K562 (cell line): ENCODE results near the gene FHL5. TPM values are rescaled to one million over a fixed set of nuclear protein-coding genes. Genes with fewer than 3 reads are reported as not detected.

Source experiments
- ATAC-seq: fragments of 200-7000 bp; cut with Tn5 transposase; 3 replicates; pipeline ENCODE4 v1.9.1; 2020; ENCODE audit warnings: moderate library complexity
- BruUV-seq: library from RNA; stranded (reverse); fragments of 400-500 nt; replicated peaks from 2 replicates; lab custom pipeline; 2021; lab: Mats Ljungman, UMichigan
- CTCF ChIA-PET: fragments of 300-600 bp; formaldehyde crosslinking; extraction: SDS; loops from one replicate; lab custom pipeline; 2021; ENCODE audit warnings: low intra/inter-chr PET ratio; lab: Yijun Ruan, JAX
- POLR2A ChIA-PET: fragments of 300-600, 350-650 bp; sonication (Branson Sonifier 250); formaldehyde crosslinking; extraction: SDS; loops from one replicate; lab custom pipeline; 2021; ENCODE audit warnings: antibody characterized with exemption, inconsistent platforms; lab: Yijun Ruan, JAX
- DNase-seq, 4 experiments: peaks; one replicate each; pipeline versions ENCODE4 v3.0.0 to v3.0.0-alpha.2; 2011 to 2018; ENCODE audit warnings: low spot score in 3 of 4, mixed read lengths in 3 of 4; ENCODE audit errors: extremely low read depth in 1 of 4
- FAIRE-seq: peaks from 2 replicates; lab custom pipeline; 2011; peaks lifted over from hg19 to GRCh38; lab: Jason Lieb, UNC
- H2AFZ ChIP-seq: 2 replicates; pipeline ENCODE4 v1.6.0; 2011; ENCODE audit warnings: low read depth, low read length, control low read depth, inconsistent platforms
- H3K27ac ChIP-seq: fragments of 200-600 bp; 3 replicates; pipeline ENCODE4 v1.8.0; 2011; ENCODE audit warnings: low read depth, mild to moderate bottlenecking, control low read depth, inconsistent platforms, low read length, moderate library complexity, mixed read lengths; ENCODE audit errors: extremely low read depth
- H3K27me3 ChIP-seq, 2 experiments: fragments of 300-600 bp in 1 of 2; 2 replicates in 1 of 2; 3 replicates in 1 of 2; pipeline versions ENCODE4 v1.6.0 to v1.8.0; 2011; ENCODE audit warnings: inconsistent platforms in 2 of 2, low read length in 2 of 2, mild to moderate bottlenecking in 1 of 2, mixed read lengths in 1 of 2, moderate library complexity in 1 of 2; ENCODE audit not compliant: control insufficient read depth in 2 of 2, insufficient read depth in 2 of 2
- H3K36me3 ChIP-seq: fragments of 300-600 bp; 3 replicates; pipeline ENCODE4 v1.8.0; 2011; ENCODE audit warnings: mild to moderate bottlenecking, low read length, inconsistent platforms; ENCODE audit not compliant: control insufficient read depth, insufficient read depth
- H3K4me1 ChIP-seq, 2 experiments: fragments of 200-600 bp in 1 of 2; replicated peaks in 1 of 2; 2 replicates in 1 of 2; 3 replicates in 1 of 2; pipeline versions ENCODE4 v1.5.1 to v1.8.0; 2011; ENCODE audit warnings: inconsistent platforms in 2 of 2, low read length in 2 of 2, mild to moderate bottlenecking in 1 of 2, mixed read lengths in 1 of 2, moderate library complexity in 1 of 2; ENCODE audit not compliant: control insufficient read depth in 2 of 2, insufficient read depth in 2 of 2
- H3K4me2 ChIP-seq: 2 replicates; pipeline ENCODE4 v1.6.1; 2011; ENCODE audit warnings: low read length, control low read depth, inconsistent platforms, mixed read lengths; ENCODE audit not compliant: insufficient read depth
- H3K4me3 ChIP-seq: fragments of 200-600 bp; sonication (generic), shearing (Covaris generic); 2 replicates; pipeline ENCODE4 v1.5.1; 2016; ENCODE audit warnings: control low read depth, inconsistent platforms
- H3K79me2 ChIP-seq: fragments of 200-600 bp; 3 replicates; pipeline ENCODE4 v1.8.0; 2011; ENCODE audit warnings: low read length, inconsistent platforms; ENCODE audit not compliant: control insufficient read depth, insufficient read depth
- H3K9ac ChIP-seq, 2 experiments: 2 replicates each; pipeline versions ENCODE4 v1.6.0 to v1.6.1; 2011; ENCODE audit warnings: low read depth in 2 of 2, low read length in 2 of 2, control low read depth in 1 of 2, inconsistent platforms in 1 of 2, mild to moderate bottlenecking in 1 of 2, mixed read lengths in 1 of 2; ENCODE audit not compliant: insufficient read depth in 1 of 2
- H3K9me1 ChIP-seq: one replicate; pipeline ENCODE4 v1.6.0; 2011; ENCODE audit warnings: inconsistent platforms, mild to moderate bottlenecking, low read length, moderate library complexity; ENCODE audit not compliant: control insufficient read depth, insufficient read depth
- H3K9me3 ChIP-seq: replicated peaks from 2 replicates; pipeline ENCODE4 v1.5.1; 2011; ENCODE audit warnings: low read depth, low read length, inconsistent platforms; ENCODE audit not compliant: control insufficient read depth, insufficient read depth
- H4K20me1 ChIP-seq: replicated peaks from 2 replicates; pipeline ENCODE4 v1.6.1; 2011; ENCODE audit warnings: low read length, inconsistent platforms, mixed read lengths; ENCODE audit not compliant: control insufficient read depth, insufficient read depth
- ATF2 ChIP-seq: sonication (generic); formaldehyde crosslinking; IDR thresholded peaks from 2 replicates; pipeline ENCODE4 v1.8.1; 2022; ENCODE audit warnings: missing genetic modification reagents
- DEAF1 ChIP-seq: fragments of 450-650 bp; formaldehyde crosslinking; IDR thresholded peaks from 2 replicates; pipeline ENCODE4 v1.4.0; 2020; ENCODE audit warnings: mild to moderate bottlenecking, moderate library complexity
- SMC3 ChIP-seq: conservative IDR thresholded peaks from 2 replicates; pipeline ENCODE4 v1.6.1; 2011; ENCODE audit warnings: low read depth, low read length, improper control_type of control experiment; ENCODE audit not compliant: insufficient read depth
- ZNF699 ChIP-seq: fragments of 250-450 bp; sonication (Bioruptor Pico); IDR thresholded peaks from 2 replicates; pipeline ENCODE4 v1.8.0; 2021; ENCODE audit warnings: mild to moderate bottlenecking, moderate library complexity; ENCODE audit not compliant: insufficient replicate concordance
- WGBS: fragments of 100-300 bp; shearing (Covaris generic); methylation state at CpG from one replicate; pipeline ENCODE4 v1.1.6; 2016; ENCODE audit warnings: low coverage, mixed read lengths; ENCODE audit not compliant: insufficient coverage; ENCODE audit errors: missing lambda C conversion rate; 5-methylcytosine and 5-hydroxymethylcytosine counted together
- in situ Hi-C: fragments of 300-500 bp; cut with MboI; formaldehyde crosslinking; loops from 4 replicates; pipeline ENCODE4 v1.15.0; 2018; ENCODE audit warnings: inconsistent platforms, mixed read lengths
- intact Hi-C: fragments of 100-400 bp; cut with micrococcal nuclease; formaldehyde crosslinking; loops from 2 replicates; pipeline ENCODE4 v1.14.2; 2022
- polyA plus RNA-seq, 8 experiments: library from polyadenylated mRNA; depleted of rRNA in 4 of 8; stranded (reverse) in 5 of 8; unstranded in 3 of 8; fragments of >200 nt; fragmentation: Nextera tagmentation in 2 of 8; fragmentation: Illumina TruSeq in 1 of 8; extraction: Ambion mirVana in 2 of 8; extraction: Trizol in 1 of 8; gene quantifications; 2 replicates each; pipeline versions ENCODE4 v1.2.1 to v1.2.3, GENCODE V29; 2011 to 2014; ENCODE audit warnings: inconsistent platforms in 1 of 8, missing spikeins in 1 of 8
- total RNA-seq, 7 experiments: library from RNA; depleted of rRNA in 6 of 7; stranded (reverse); fragments of >200 nt in 6 of 7; fragmentation: Illumina TruSeq in 2 of 7; extraction: Trizol in 2 of 7; gene quantifications; 2 replicates each; pipeline versions ENCODE4 v1.2.1 to v1.2.3, GENCODE V29; 2011 to 2021; ENCODE audit warnings: low replicate concordance in 1 of 7
- TF ChIP-seq, protein P1 (sequence below), 2 experiments: fragments of 450-650 bp; formaldehyde crosslinking in 1 of 2; IDR thresholded peaks; 2 replicates each; pipeline versions ENCODE4 v1.4.0 to v1.6.1; 2014 to 2020; ENCODE audit warnings: mild to moderate bottlenecking in 2 of 2, borderline replicate concordance in 1 of 2, low read depth in 1 of 2

The FHL5 gene
- total and polyA plus RNA-seq, 9 of the 15 experiments (the other 6 are each of a cell fraction or from before 2014, with no cell fraction given): not detected

GRCh38 chr6:96624957-96625356 lies 62.0 kb downstream of the FHL5 start (continued):
- TF ChIP-seq ZNF699 (CRISPR knock-in tag): no peak
- TF ChIP-seq ATF2 (CRISPR knock-in tag): no peak

- Histone ChIP-seq H3K4me2 (no peak overlapping the region), H4K20me1 (no peaks in the 10 kb centered on the region), H3K9me3 (no peaks in the 10 kb centered on the region), H3K9me1 (no peaks in the 10 kb centered on the region), H3K27ac (no peak overlapping the region), H3K79me2 (no peaks in the 10 kb centered on the region), H3K4me3 (no peak overlapping the region), H3K36me3 (no peaks in the 10 kb centered on the region), H3K27me3 (no peaks in the 10 kb centered on the region), H2AFZ (no peak overlapping the region), H3K9ac (no peak overlapping the region), H3K4me1 (0 out of 5 replicates have a peak, but pooled peaks cover 0 to 5% of the 10 kb centered on the region in 2 experiments)
- peak; percentile 8 to 21 (median 14) for DNase-seq
- FAIRE-seq: peak; percentile 85
- WGBS: 0% methylated on average over 2 of the region's 2 CpGs
- POLR2A ChIA-PET: no interaction called here
- intact Hi-C loops: loop anchor here (1.0 to 5.0 kb wide), 3 partner anchors 135 to 432 kb away; partner anchors contain the start of gene NDUFAF4
- no TSS peak for BruUV-seq
- in situ Hi-C loops: loop anchor here (5.0 to 10.0 kb wide), 2 partner anchors 268 to 430 kb away; partner anchors contain the start of gene NDUFAF4
- CTCF ChIA-PET: interaction anchor here (0.9 to 2.6 kb wide), 5 partner anchors 270 to 432 kb away, joined by 3 to 12 read pairs (median 9); no protein-coding TSS in a partner anchor
- peak; percentile 82 for ATAC-seq
- TF ChIP-seq SMC3 (peak; percentile 38), DEAF1 (CRISPR knock-in tag) (peak; percentile 55; the same call in 1 of the 2 replicates)
- TF ChIP-seq, protein P1, sequence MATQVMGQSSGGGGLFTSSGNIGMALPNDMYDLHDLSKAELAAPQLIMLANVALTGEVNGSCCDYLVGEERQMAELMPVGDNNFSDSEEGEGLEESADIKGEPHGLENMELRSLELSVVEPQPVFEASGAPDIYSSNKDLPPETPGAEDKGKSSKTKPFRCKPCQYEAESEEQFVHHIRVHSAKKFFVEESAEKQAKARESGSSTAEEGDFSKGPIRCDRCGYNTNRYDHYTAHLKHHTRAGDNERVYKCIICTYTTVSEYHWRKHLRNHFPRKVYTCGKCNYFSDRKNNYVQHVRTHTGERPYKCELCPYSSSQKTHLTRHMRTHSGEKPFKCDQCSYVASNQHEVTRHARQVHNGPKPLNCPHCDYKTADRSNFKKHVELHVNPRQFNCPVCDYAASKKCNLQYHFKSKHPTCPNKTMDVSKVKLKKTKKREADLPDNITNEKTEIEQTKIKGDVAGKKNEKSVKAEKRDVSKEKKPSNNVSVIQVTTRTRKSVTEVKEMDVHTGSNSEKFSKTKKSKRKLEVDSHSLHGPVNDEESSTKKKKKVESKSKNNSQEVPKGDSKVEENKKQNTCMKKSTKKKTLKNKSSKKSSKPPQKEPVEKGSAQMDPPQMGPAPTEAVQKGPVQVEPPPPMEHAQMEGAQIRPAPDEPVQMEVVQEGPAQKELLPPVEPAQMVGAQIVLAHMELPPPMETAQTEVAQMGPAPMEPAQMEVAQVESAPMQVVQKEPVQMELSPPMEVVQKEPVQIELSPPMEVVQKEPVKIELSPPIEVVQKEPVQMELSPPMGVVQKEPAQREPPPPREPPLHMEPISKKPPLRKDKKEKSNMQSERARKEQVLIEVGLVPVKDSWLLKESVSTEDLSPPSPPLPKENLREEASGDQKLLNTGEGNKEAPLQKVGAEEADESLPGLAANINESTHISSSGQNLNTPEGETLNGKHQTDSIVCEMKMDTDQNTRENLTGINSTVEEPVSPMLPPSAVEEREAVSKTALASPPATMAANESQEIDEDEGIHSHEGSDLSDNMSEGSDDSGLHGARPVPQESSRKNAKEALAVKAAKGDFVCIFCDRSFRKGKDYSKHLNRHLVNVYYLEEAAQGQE (IDR thresholded peaks at IDR 0.05; ENCODE audit: borderline replicate concordance): peak; percentile 66; the same call in 1 of the 2 replicates
- TF ChIP-seq, protein P1 (CRISPR knock-in tag; IDR thresholded peaks at IDR 0.05; ENCODE audit: low read depth): no peak
Observed at GRCh38 chr6:96626759-96627364, 63.9 kb downstream of the FHL5 start.
